Glutamatergic neuron (in vitro differentiated cells): Measurements from ENCODE around the gene EIF2AK3. TPM values are rescaled to one million over a fixed set of nuclear protein-coding genes. Genes with fewer than 3 reads are reported as not detected.
A peak's percentile ranks its signal among the peaks of the same experiment; 100 is the strongest.
"Not testable (repeated sequence)": the region's sequence is repeated elsewhere in the genome, so short reads cannot be mapped to it uniquely, and the experiment has no call there.

Source experiments
- DNase-seq: peaks from one replicate; pipeline ENCODE4 v3.0.0; 2022
- H3K27ac Mint-ChIP-seq: one replicate; pipeline ENCODE4 v1.8.0; 2020; ENCODE audit warnings: mild to moderate bottlenecking, mixed read lengths, inconsistent platforms; ENCODE audit not compliant: unreplicated experiment
- H3K27me3 Mint-ChIP-seq: one replicate; pipeline ENCODE4 v1.8.0; 2020; ENCODE audit warnings: mild to moderate bottlenecking, moderate library complexity, mixed read lengths, inconsistent platforms; ENCODE audit not compliant: unreplicated experiment
- H3K36me3 Mint-ChIP-seq: one replicate; pipeline ENCODE4 v1.8.0; 2020; ENCODE audit warnings: mild to moderate bottlenecking, mixed read lengths, inconsistent platforms; ENCODE audit not compliant: unreplicated experiment
- H3K4me1 Mint-ChIP-seq: one replicate; pipeline ENCODE4 v1.8.0; 2020; ENCODE audit warnings: mild to moderate bottlenecking, low read depth, mixed read lengths, inconsistent platforms; ENCODE audit not compliant: unreplicated experiment
- H3K4me3 Mint-ChIP-seq: one replicate; pipeline ENCODE4 v1.8.0; 2020; ENCODE audit warnings: mild to moderate bottlenecking, mixed read lengths, inconsistent platforms; ENCODE audit not compliant: unreplicated experiment
- H3K9me3 Mint-ChIP-seq: one replicate; pipeline ENCODE4 v1.8.0; 2020; ENCODE audit warnings: mild to moderate bottlenecking, moderate library complexity, mixed read lengths, inconsistent platforms; ENCODE audit not compliant: unreplicated experiment
- CTCF ChIP-seq: fragments of 200-600 bp; sonication (generic); IDR thresholded peaks from one replicate; pipeline ENCODE4 v1.5.0; 2021; ENCODE audit not compliant: partially characterized antibody, unreplicated experiment
- total RNA-seq: library from RNA; stranded (reverse); fragmentation: NEBNext Ultra II Directional; extraction: Animal tissue kit (Norgen Biotek cat#: 25700); gene quantifications from one replicate; pipeline ENCODE4 v1.2.1, GENCODE V29; 2021; ENCODE audit not compliant: unreplicated experiment

EIF2AK3 gene
- total RNA-seq, 1 donor from 2014 or later: 129 TPM

- DNase-seq: no peak
- TF ChIP-seq CTCF: no peak
- peaks cover 8% of the 10 kb centered on the region for H3K9me3 Mint-ChIP-seq
- H3K36me3 Mint-ChIP-seq: peaks cover 4% of the 10 kb centered on the region
- no peak overlapping the region for H3K27ac Mint-ChIP-seq
- H3K27me3 Mint-ChIP-seq: peaks cover 2% of the 10 kb centered on the region
- H3K4me1 Mint-ChIP-seq: no peaks in the 10 kb centered on the region
- no peak overlapping the region for H3K4me3 Mint-ChIP-seq
These were observed 71.2 kb downstream of the EIF2AK3 start for GRCh38 chr2:88556026-88556425.

- H3K27ac Mint-ChIP-seq: no peak overlapping the region
- no peak for TF ChIP-seq CTCF
- H3K9me3 Mint-ChIP-seq: peaks cover 4% of the 10 kb centered on the region
- peaks cover 5% of the 10 kb centered on the region for H3K4me1 Mint-ChIP-seq
- DNase-seq: no peak
- H3K36me3 Mint-ChIP-seq: peaks cover 4% of the 10 kb centered on the region
- peaks cover 2% of the 10 kb centered on the region for H3K27me3 Mint-ChIP-seq
- H3K4me3 Mint-ChIP-seq: no peak overlapping the region
These were observed 73.1 kb downstream of the EIF2AK3 start for GRCh38 chr2:88554189-88554588.

- peak overlapping the region; percentile 68 for H3K27ac Mint-ChIP-seq
- DNase-seq: peak; percentile 52
- peaks cover 5% of the 10 kb centered on the region for H3K4me1 Mint-ChIP-seq
- TF ChIP-seq CTCF: no peak
- H3K27me3 Mint-ChIP-seq: peaks cover 2% of the 10 kb centered on the region
- H3K36me3 Mint-ChIP-seq: no peaks in the 10 kb centered on the region
- H3K9me3 Mint-ChIP-seq: peaks cover 4% of the 10 kb centered on the region
- H3K4me3 Mint-ChIP-seq: peak overlapping the region; percentile 83
These were observed 77.5 kb downstream of the EIF2AK3 start for GRCh38 chr2:88549616-88550292.

GRCh38 chr2:88546291-88546690, 81.0 kb downstream of the EIF2AK3 start:
- H3K4me1 Mint-ChIP-seq, H3K36me3 Mint-ChIP-seq, H3K4me3 Mint-ChIP-seq: not testable (repeated sequence)

GRCh38 chr2:88545118-88545517, 82.1 kb downstream of the EIF2AK3 start:
- peak; percentile 34 for DNase-seq
- Mint-ChIP-seq H3K27ac (no peak overlapping the region), H3K4me1 (peaks cover 4% of the 10 kb centered on the region), H3K9me3 (no peaks in the 10 kb centered on the region), H3K36me3 (no peaks in the 10 kb centered on the region), H3K27me3 (peaks cover 2% of the 10 kb centered on the region), H3K4me3 (no peak overlapping the region)
- TF ChIP-seq CTCF: no peak

More at GRCh38 chr2:88546291-88546690, 81.0 kb downstream of the EIF2AK3 start:
- not testable (repeated sequence) for DNase-seq, H3K27me3 Mint-ChIP-seq, H3K9me3 Mint-ChIP-seq, H3K27ac Mint-ChIP-seq
